ENCODE results near the gene NACAD. TPM values are rescaled to one million over a fixed set of nuclear protein-coding genes. Genes with fewer than 3 reads are reported as not detected.

Gene NACAD
- total RNA-seq, 4 donors from 2014 or later = 6.0 to 10.6 (median 7.2) TPM

GRCh38 chr7:45054442-45054841, 34.3 kb downstream of the NACAD start:
- H3K36me3 ChIP-seq = peaks cover 0 to 42% of the 10 kb centered on the region in 2 donors
- H3K9me3 ChIP-seq = no peaks in the 10 kb centered on the region
- no peak for ATAC-seq
- no peaks in the 10 kb centered on the region for H3K4me1 ChIP-seq
- TF ChIP-seq, protein P1, sequence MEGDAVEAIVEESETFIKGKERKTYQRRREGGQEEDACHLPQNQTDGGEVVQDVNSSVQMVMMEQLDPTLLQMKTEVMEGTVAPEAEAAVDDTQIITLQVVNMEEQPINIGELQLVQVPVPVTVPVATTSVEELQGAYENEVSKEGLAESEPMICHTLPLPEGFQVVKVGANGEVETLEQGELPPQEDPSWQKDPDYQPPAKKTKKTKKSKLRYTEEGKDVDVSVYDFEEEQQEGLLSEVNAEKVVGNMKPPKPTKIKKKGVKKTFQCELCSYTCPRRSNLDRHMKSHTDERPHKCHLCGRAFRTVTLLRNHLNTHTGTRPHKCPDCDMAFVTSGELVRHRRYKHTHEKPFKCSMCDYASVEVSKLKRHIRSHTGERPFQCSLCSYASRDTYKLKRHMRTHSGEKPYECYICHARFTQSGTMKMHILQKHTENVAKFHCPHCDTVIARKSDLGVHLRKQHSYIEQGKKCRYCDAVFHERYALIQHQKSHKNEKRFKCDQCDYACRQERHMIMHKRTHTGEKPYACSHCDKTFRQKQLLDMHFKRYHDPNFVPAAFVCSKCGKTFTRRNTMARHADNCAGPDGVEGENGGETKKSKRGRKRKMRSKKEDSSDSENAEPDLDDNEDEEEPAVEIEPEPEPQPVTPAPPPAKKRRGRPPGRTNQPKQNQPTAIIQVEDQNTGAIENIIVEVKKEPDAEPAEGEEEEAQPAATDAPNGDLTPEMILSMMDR (IDR thresholded peaks at IDR 0.05) = no peak
- TF ChIP-seq EP300 (IDR thresholded peaks at IDR 0.05) (no peak), POLR2A (IDR thresholded peaks at IDR 0.05) (no peak), POLR2AphosphoS5 (IDR thresholded peaks at IDR 0.05) (no peak)
- no peak overlapping the region for H3K27ac ChIP-seq
- no peak overlapping the region for H3K4me3 ChIP-seq
- H3K27me3 ChIP-seq = no peaks in the 10 kb centered on the region
- WGBS, 2 donors (ENCODE audit: low coverage in 1 of 2) = 90 to 100% methylated on average over 1 to 2 of the region's 3 CpGs

GRCh38 chr7:45053941-45054340, 34.8 kb downstream of the NACAD start:
- Histone ChIP-seq H3K4me1 (no peaks in the 10 kb centered on the region), H3K27ac (no peak overlapping the region), H3K27me3 (no peaks in the 10 kb centered on the region), H3K4me3 (no peak overlapping the region), H3K36me3 (peaks cover 0 to 47% of the 10 kb centered on the region in 2 donors), H3K9me3 (no peaks in the 10 kb centered on the region)
- WGBS, 2 donors (ENCODE audit: low coverage in 1 of 2) = 80% methylated on average over 1 of the region's 5 CpGs
- no peak for ATAC-seq
- TF ChIP-seq, protein P1 (IDR thresholded peaks at IDR 0.05) = no peak
- no peak for TF ChIP-seq EP300 (IDR thresholded peaks at IDR 0.05)
- no peak for TF ChIP-seq POLR2AphosphoS5 (IDR thresholded peaks at IDR 0.05)
- TF ChIP-seq POLR2A (IDR thresholded peaks at IDR 0.05) = no peak

DNA sequence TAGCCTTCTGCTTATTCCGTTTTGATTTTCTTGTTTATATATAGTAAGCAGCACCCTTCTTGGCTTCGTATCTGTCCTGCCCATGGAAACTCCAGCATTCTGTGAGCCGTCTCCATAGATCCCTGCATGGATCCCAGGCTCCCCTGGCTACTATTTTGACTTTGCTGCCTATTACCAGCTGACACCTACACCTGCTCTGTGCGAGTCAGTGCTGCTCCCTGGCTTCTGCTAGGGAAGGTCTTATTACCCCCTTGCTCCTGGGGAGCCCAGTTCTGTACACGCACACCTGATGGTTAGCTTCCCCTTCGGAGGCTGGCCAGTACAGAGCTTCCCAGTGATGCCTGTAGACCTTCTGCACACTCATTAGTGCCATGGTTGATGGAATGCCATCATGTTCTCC, 35.4 kb downstream of the NACAD start:
- Histone ChIP-seq H3K27me3 (no peaks in the 10 kb centered on the region), H3K36me3 (peaks cover 0 to 53% of the 10 kb centered on the region in 2 donors), H3K4me3 (no peak overlapping the region), H3K27ac (no peak overlapping the region), H3K9me3 (no peaks in the 10 kb centered on the region), H3K4me1 (no peaks in the 10 kb centered on the region)
- WGBS, 2 donors (ENCODE audit: low coverage in 1 of 2) = 78 to 90% methylated on average over 2 to 5 of the region's 6 CpGs
- TF ChIP-seq POLR2AphosphoS5 (IDR thresholded peaks at IDR 0.05) = no peak
- TF ChIP-seq EP300 (IDR thresholded peaks at IDR 0.05) = no peak
- TF ChIP-seq, protein P1 (IDR thresholded peaks at IDR 0.05) = no peak
- TF ChIP-seq POLR2A (IDR thresholded peaks at IDR 0.05) = no peak
- ATAC-seq = no peak

GRCh38 chr7:45052011-45052410, 36.8 kb downstream of the NACAD start:
- no CpG with 5 or more reads among the region's 3 CpGs for WGBS, 2 donors (ENCODE audit: low coverage in 1 of 2)
- no peak overlapping the region for H3K4me3 ChIP-seq

GRCh38 chr7:45050198-45050597, 38.6 kb downstream of the NACAD start:
- 61 to 73% methylated on average over 2 of the region's 2 CpGs for WGBS, 2 donors (ENCODE audit: low coverage in 1 of 2)

More at GRCh38 chr7:45052011-45052410, 36.8 kb downstream of the NACAD start:
- Histone ChIP-seq H3K27ac (no peak overlapping the region), H3K9me3 (no peaks in the 10 kb centered on the region), H3K4me1 (no peaks in the 10 kb centered on the region), H3K27me3 (no peaks in the 10 kb centered on the region), H3K36me3 (peaks cover 0 to 61% of the 10 kb centered on the region in 2 donors)
- no peak for ATAC-seq
- TF ChIP-seq, protein P1 (IDR thresholded peaks at IDR 0.05) = no peak
- TF ChIP-seq POLR2A (IDR thresholded peaks at IDR 0.05) (no peak), POLR2AphosphoS5 (IDR thresholded peaks at IDR 0.05) (no peak), EP300 (IDR thresholded peaks at IDR 0.05) (no peak)

More at GRCh38 chr7:45050198-45050597, 38.6 kb downstream of the NACAD start:
- no peak overlapping the region for H3K27ac ChIP-seq
- no peaks in the 10 kb centered on the region for H3K27me3 ChIP-seq
- H3K4me3 ChIP-seq = no peak overlapping the region
- ATAC-seq = no peak
- H3K9me3 ChIP-seq = no peaks in the 10 kb centered on the region
- H3K36me3 ChIP-seq = peaks cover 0 to 72% of the 10 kb centered on the region in 2 donors
- H3K4me1 ChIP-seq = no peaks in the 10 kb centered on the region
- TF ChIP-seq EP300 (IDR thresholded peaks at IDR 0.05) = no peak
- TF ChIP-seq, protein P1 (IDR thresholded peaks at IDR 0.05) = no peak
- TF ChIP-seq POLR2A (IDR thresholded peaks at IDR 0.05) = no peak
- TF ChIP-seq POLR2AphosphoS5 (IDR thresholded peaks at IDR 0.05) = no peak
